Parathyroid adenoma (tissue), 2 donors: ENCODE measurements around the gene BBIP1.

Experiments
- H2AFZ ChIP-seq: fragments of 300-600 bp; sonication (generic); one replicate; pipeline ENCODE4 v1.7.0; 2017; ENCODE audit warnings: antibody characterized with exemption, mild to moderate bottlenecking
- H3K27ac ChIP-seq: fragments of 300-600 bp; sonication (generic); one replicate; pipeline ENCODE4 v1.7.0; 2017
- H3K27me3 ChIP-seq: fragments of 300-600 bp; sonication (generic); one replicate; pipeline ENCODE4 v1.7.0; 2017; ENCODE audit warnings: low read length; ENCODE audit not compliant: control insufficient read depth, insufficient read depth
- H3K36me3 ChIP-seq: fragments of 300-600 bp; sonication (generic); one replicate; pipeline ENCODE4 v1.7.0; 2017; ENCODE audit warnings: low read length; ENCODE audit not compliant: control insufficient read depth, insufficient read depth
- H3K4me1 ChIP-seq: fragments of 300-600 bp; sonication (generic); one replicate; pipeline ENCODE4 v1.7.0; 2017; ENCODE audit warnings: control low read depth
- H3K4me2 ChIP-seq: fragments of 300-600 bp; sonication (generic); one replicate; pipeline ENCODE4 v1.7.0; 2017; ENCODE audit warnings: low read length
- H3K4me3 ChIP-seq: fragments of 300-600 bp; sonication (generic); one replicate; pipeline ENCODE4 v1.7.0; 2017; ENCODE audit warnings: low read depth, low read length
- H3K79me2 ChIP-seq: fragments of 300-600 bp; sonication (generic); one replicate; pipeline ENCODE4 v1.7.0; 2017; ENCODE audit warnings: control low read depth
- H3K9ac ChIP-seq: fragments of 300-600 bp; sonication (generic); one replicate; pipeline ENCODE4 v1.7.0; 2017; ENCODE audit warnings: mild to moderate bottlenecking
- H3K9me3 ChIP-seq: fragments of 300-600 bp; sonication (generic); one replicate; pipeline ENCODE4 v1.7.0; 2017; ENCODE audit warnings: low read length; ENCODE audit not compliant: control insufficient read depth
- CTCF ChIP-seq: fragments of 300-600 bp; sonication (generic); IDR thresholded peaks from one replicate; pipeline ENCODE4 v1.7.0; 2017; ENCODE audit warnings: antibody characterized with exemption, mild to moderate bottlenecking
- donor health status: primary hyperparathyroidism.

BBIP1 gene

DNA sequence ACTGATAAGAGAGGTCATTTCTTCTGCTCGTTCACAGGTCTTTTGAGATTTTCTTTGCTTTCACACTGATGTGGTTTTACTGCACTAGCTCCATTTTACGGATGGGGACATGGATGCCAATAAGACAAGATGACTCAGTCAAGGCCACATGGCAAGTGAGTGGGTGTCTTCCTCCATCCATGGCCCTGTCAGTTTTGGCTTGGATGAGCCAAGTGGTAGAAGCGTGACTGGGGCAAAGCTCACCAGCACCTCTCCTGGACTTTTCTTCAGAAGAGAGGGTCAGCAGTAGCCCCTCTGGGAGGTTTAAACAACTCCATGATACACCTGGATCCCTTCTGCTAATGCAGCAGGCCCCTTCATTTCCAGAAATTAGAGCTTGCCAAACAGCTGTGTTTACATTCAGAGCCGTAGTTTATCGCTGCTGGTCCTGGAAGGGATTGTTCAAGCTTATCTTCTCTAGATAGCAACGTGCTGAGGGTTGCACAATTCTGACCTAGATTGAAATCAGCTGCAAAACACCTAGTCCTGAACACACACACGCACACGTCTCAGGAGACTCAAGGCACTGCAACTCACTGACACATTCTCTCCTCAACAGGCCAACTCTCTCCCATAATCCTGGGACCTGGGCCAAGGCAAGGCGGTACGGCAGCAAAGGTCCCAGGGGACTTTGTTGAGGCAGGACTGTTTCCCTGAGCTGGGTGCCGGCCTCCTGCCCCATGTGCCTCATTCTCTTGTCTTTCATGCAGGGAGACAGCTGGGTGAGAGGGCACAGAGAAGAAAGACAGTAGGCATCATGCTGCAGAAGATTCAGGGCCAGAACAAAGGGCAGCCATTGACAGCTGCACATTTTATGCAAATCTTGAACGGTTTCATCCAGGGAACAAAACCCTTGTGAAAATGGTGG lies 61.5 kb downstream of the BBIP1 start:
- H2AFZ ChIP-seq = no peak overlapping the region
- peak; percentile 15 for TF ChIP-seq CTCF
- H3K27ac ChIP-seq = peak overlapping the region; percentile 98
- H3K9ac ChIP-seq = no peak overlapping the region
- no peaks in the 10 kb centered on the region for H3K27me3 ChIP-seq
- H3K79me2 ChIP-seq = peaks cover 6% of the 10 kb centered on the region
- H3K4me3 ChIP-seq = peak overlapping the region; percentile 24
- no peaks in the 10 kb centered on the region for H3K36me3 ChIP-seq
- peak overlapping the region; percentile 69 for H3K4me2 ChIP-seq
- H3K4me1 ChIP-seq = peaks cover 57% of the 10 kb centered on the region
- H3K9me3 ChIP-seq = no peaks in the 10 kb centered on the region

- no peaks in the 10 kb centered on the region for H3K9me3 ChIP-seq
- no peaks in the 10 kb centered on the region for H3K36me3 ChIP-seq
- TF ChIP-seq CTCF = no peak
- peak overlapping the region; percentile 9 for H2AFZ ChIP-seq
- H3K79me2 ChIP-seq = peaks cover 9% of the 10 kb centered on the region
- H3K27me3 ChIP-seq = no peaks in the 10 kb centered on the region
- H3K4me3 ChIP-seq = no peak overlapping the region
- no peak overlapping the region for H3K4me2 ChIP-seq
- no peak overlapping the region for H3K9ac ChIP-seq
- H3K4me1 ChIP-seq = peaks cover 40% of the 10 kb centered on the region
- H3K27ac ChIP-seq = no peak overlapping the region
Observed at GRCh38 chr10:110853921-110854605, 64.9 kb downstream of the BBIP1 start.

DNA sequence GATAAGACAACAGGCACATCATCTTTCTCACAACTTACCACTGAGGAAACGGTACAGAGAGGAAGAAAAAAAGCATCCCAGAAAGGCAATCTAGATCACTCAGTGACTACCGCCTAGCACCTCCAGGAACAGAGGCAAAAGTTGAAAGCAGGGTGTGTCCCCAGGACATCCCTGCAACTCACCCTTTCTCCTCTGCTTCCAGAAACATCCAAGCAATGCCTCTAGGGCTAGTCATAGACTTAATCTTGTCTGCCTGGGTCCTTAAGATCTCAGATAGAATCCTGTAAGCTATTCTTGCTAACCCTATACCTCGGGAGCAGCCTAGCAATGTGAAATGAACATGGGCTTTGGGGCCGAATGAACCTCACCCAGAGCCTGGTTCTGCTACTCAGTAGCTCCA lies 66.0 kb downstream of the BBIP1 start:
- H3K27ac ChIP-seq = no peak overlapping the region
- H3K9ac ChIP-seq = no peak overlapping the region
- no peaks in the 10 kb centered on the region for H3K27me3 ChIP-seq
- peaks cover 9% of the 10 kb centered on the region for H3K79me2 ChIP-seq
- H3K36me3 ChIP-seq = no peaks in the 10 kb centered on the region
- no peak overlapping the region for H3K4me2 ChIP-seq
- H3K4me3 ChIP-seq = no peak overlapping the region
- H3K9me3 ChIP-seq = no peaks in the 10 kb centered on the region
- TF ChIP-seq CTCF = no peak
- H2AFZ ChIP-seq = peak overlapping the region; percentile 64
- peaks cover 31% of the 10 kb centered on the region for H3K4me1 ChIP-seq

DNA sequence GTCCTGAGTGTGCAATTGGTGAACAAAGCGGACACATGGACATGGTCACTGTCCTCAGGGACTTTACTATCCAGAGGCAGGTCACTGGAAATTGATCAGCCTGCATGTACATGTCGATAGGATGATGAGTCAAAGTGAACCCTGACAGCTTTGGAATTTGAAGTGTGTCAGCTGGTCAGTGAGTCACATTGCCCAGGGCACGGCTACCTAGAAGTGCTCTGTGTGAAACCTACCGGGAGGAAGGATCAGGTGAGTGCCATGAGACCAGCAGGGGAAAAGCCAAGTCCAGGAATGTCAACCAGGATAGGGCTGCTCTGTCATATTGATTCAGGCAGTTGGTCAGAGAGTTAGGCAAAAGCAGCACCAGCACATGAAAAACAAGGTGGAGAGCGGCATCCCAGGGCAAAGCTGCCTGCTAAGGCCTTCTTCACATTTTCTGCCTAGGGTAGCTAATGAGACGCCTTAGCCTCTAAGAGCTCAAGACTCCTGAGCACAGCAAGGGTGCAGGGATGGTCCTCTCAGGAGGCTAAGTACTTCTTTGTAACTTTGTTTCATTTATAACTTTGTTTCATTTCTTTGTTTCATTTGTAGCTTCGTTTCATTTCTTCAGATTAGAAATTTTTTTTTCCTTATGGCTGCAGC lies 66.6 kb downstream of the BBIP1 start:
- no peaks in the 10 kb centered on the region for H3K27me3 ChIP-seq
- peak overlapping the region; percentile 64 for H2AFZ ChIP-seq
- peaks cover 9% of the 10 kb centered on the region for H3K79me2 ChIP-seq
- H3K9me3 ChIP-seq = no peaks in the 10 kb centered on the region
- no peak overlapping the region for H3K9ac ChIP-seq
- no peak overlapping the region for H3K4me2 ChIP-seq
- no peak overlapping the region for H3K4me3 ChIP-seq
- H3K36me3 ChIP-seq = no peaks in the 10 kb centered on the region
- peaks cover 29% of the 10 kb centered on the region for H3K4me1 ChIP-seq
- H3K27ac ChIP-seq = no peak overlapping the region
- no peak for TF ChIP-seq CTCF
